Fibroblast of skin of right quadriceps (primary cell): ENCODE data around the gene SMAD6.

ENCODE experiments used
- DNase-seq: peaks from one replicate; pipeline ENCODE4 v3.0.0-alpha.2; 2013

Gene SMAD6

GRCh38 chr15:66778314-66778665 is 76.3 kb downstream of the SMAD6 start:
- no peak for DNase-seq

GRCh38 chr15:66778716-66779115 is 76.7 kb downstream of the SMAD6 start:
- no peak for DNase-seq

GRCh38 chr15:66779331-66780009 is 77.4 kb downstream of the SMAD6 start:
- DNase-seq: no peak

GRCh38 chr15:66780172-66780972 is 78.3 kb downstream of the SMAD6 start:
- DNase-seq: peak; percentile 88

GRCh38 chr15:66780973-66781718 is 79.1 kb downstream of the SMAD6 start:
- no peak for DNase-seq

GRCh38 chr15:66782785-66783184 is 80.7 kb downstream of the SMAD6 start:
- DNase-seq: no peak

GRCh38 chr15:66783314-66783713 is 81.3 kb downstream of the SMAD6 start:
- peak; percentile 42 for DNase-seq

- no peak for DNase-seq
Observed at GRCh38 chr15:66783725-66784124, 81.7 kb downstream of the SMAD6 start.

GRCh38 chr15:66784174-66784573 is 82.1 kb downstream of the SMAD6 start:
- no peak for DNase-seq

GRCh38 chr15:66785637-66786036 is 83.6 kb downstream of the SMAD6 start:
- peak; percentile 88 for DNase-seq

- DNase-seq: no peak
Observed at GRCh38 chr15:66786222-66786621, 84.2 kb downstream of the SMAD6 start.

GRCh38 chr15:66786708-66787488 is 84.9 kb downstream of the SMAD6 start:
- DNase-seq: peak; percentile 39

GRCh38 chr15:66787489-66787871 is 85.4 kb downstream of the SMAD6 start:
- DNase-seq: no peak

GRCh38 chr15:66788024-66788423 is 86.0 kb downstream of the SMAD6 start:
- no peak for DNase-seq

GRCh38 chr15:66789029-66790025 is 87.3 kb downstream of the SMAD6 start:
- DNase-seq: peak; percentile 75

- DNase-seq: no peak
Observed at GRCh38 chr15:66795851-66796250, 93.8 kb downstream of the SMAD6 start.

GRCh38 chr15:66796343-66796742 is 94.3 kb downstream of the SMAD6 start:
- DNase-seq: no peak

- no peak for DNase-seq
Observed at GRCh38 chr15:66797921-66798320, 95.9 kb downstream of the SMAD6 start.

- peak; percentile 85 for DNase-seq
Observed at GRCh38 chr15:66798426-66799061, 96.5 kb downstream of the SMAD6 start.

GRCh38 chr15:66799242-66799641 is 97.2 kb downstream of the SMAD6 start:
- no peak for DNase-seq

- DNase-seq: peak; percentile 55
Observed at GRCh38 chr15:66800584-66801235, 98.7 kb downstream of the SMAD6 start.
